ENCODE measurements around the gene FRMD5.

- TF ChIP-seq CTCF (IDR thresholded peaks at IDR 0.05; ENCODE audit: low read length): no peak
- no peak for TF ChIP-seq EZH2 (optimal IDR thresholded peaks at IDR 0.05; ENCODE audit: low read depth, low read length)
- no peak for TF ChIP-seq EZH2phosphoT487 (IDR thresholded peaks at IDR 0.05; ENCODE audit: low read length)
These were observed 311.5 kb downstream of the FRMD5 start for GRCh38 chr15:43883571-43883970.

All from MM.1S (cell line).